ENCODE results near the gene RGS11. TPM values are rescaled to one million over a fixed set of nuclear protein-coding genes. Genes with fewer than 3 reads are reported as not detected.
"Not testable (repeated sequence)": the region's sequence is repeated elsewhere in the genome, so short reads cannot be mapped to it uniquely, and the experiment has no call there.

RGS11 gene
- total and polyA plus RNA-seq, 2 of the 4 experiments (the other 2 are of a cell fraction) = under 0.01 to 0.48 TPM

DNA sequence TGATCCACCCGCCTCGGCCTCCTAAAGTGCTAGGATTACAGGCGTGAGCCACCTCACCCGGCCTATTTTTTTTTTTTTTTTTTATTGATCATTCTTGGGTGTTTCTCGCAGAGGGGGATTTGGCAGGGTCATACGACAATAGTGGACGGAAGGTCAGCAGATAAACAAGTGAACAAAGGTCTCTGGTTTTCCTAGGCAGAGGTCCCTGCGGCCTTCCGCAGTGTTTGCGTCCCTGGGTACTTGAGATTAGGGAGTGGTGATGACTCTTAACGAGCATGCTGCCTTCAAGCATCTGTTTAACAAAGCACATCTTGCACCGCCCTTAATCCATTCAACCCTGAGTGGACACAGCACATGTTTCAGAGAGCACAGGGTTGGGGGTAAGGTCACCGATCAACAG, 17.7 kb downstream of the RGS11 start:
- H3K9me1 ChIP-seq (ENCODE audit: insufficient read depth, low read length); ATAC-seq (ENCODE audit: low read depth); H3K18ac ChIP-seq (ENCODE audit: low read depth, low read length); H3K14ac ChIP-seq (replicated peaks; ENCODE audit: low read depth, low read length); H4K20me1 ChIP-seq (ENCODE audit: insufficient read depth, low read length); H3K9me3 ChIP-seq (ENCODE audit: control insufficient read depth, insufficient read depth, low read length); H3K9ac ChIP-seq (ENCODE audit: low read depth, low read length); in situ Hi-C loops (cut with MboI; ENCODE audit: low sequenced_read_pairs); H2BK120ac ChIP-seq (ENCODE audit: low read depth, low read length); BruUV-seq (replicated peaks); H3K27me3 ChIP-seq (ENCODE audit: control insufficient read depth, insufficient read depth, low read length); H2AFZ ChIP-seq (replicated peaks; ENCODE audit: low read length, poor library complexity); H3K4me1 ChIP-seq (ENCODE audit: control insufficient read depth, insufficient read depth, low read length); H3K23ac ChIP-seq (ENCODE audit: low read depth, low read length); intact Hi-C loops (cut with micrococcal nuclease); DNase-seq; H3K56ac ChIP-seq (ENCODE audit: extremely low read depth, insufficient read depth, low read length); dilution Hi-C loops (cut with HindIII; ENCODE audit: low sequenced_read_pairs, unreplicated experiment); H2AK5ac ChIP-seq (ENCODE audit: low read depth, low read length); H4K5ac ChIP-seq (ENCODE audit: low read depth, low read length); H2BK5ac ChIP-seq (ENCODE audit: low read depth, low read length, poor library complexity, severe bottlenecking); H2BK15ac ChIP-seq (ENCODE audit: low read depth, low read length); H3K4me2 ChIP-seq (ENCODE audit: low read depth, low read length); H3K4ac ChIP-seq (ENCODE audit: low read depth, low read length); H3K79me1 ChIP-seq (ENCODE audit: low read depth in 1 of 2, low read length in 2 of 2); H3K27ac ChIP-seq (ENCODE audit: insufficient read depth, low read length); H2BK20ac ChIP-seq (ENCODE audit: low read depth, low read length); CTCF ChIA-PET; H4K91ac ChIP-seq (ENCODE audit: insufficient read depth, low read depth, low read length); H4K8ac ChIP-seq (ENCODE audit: low read depth in 2 of 2, low read length in 2 of 2); H2AK9ac ChIP-seq (replicated peaks; ENCODE audit: low read depth, low read length, poor library complexity); H3K4me3 ChIP-seq (ENCODE audit: insufficient read depth, low read depth, low read length); POLR2A ChIA-PET (ENCODE audit: unreplicated experiment): not testable (repeated sequence)
- WGBS, 2 experiments (ENCODE audit: extremely low coverage in 2 of 2, insufficient read length in 1 of 2) = 100% methylated on average over 1 of the region's 13 CpGs; no CpG with 5 or more reads in 1 of the 2 experiments
- peaks cover 42% of the 10 kb centered on the region for H3K36me3 ChIP-seq (ENCODE audit: control insufficient read depth, insufficient read depth, low read length)
